ENCODE measurements around the gene TK2. TPM values are rescaled to one million over a fixed set of nuclear protein-coding genes. Genes with fewer than 3 reads are reported as not detected.

TK2 gene
- total RNA-seq, 3 donors from 2014 or later = 14.4 to 29.4 (median 17.8) TPM

DNA sequence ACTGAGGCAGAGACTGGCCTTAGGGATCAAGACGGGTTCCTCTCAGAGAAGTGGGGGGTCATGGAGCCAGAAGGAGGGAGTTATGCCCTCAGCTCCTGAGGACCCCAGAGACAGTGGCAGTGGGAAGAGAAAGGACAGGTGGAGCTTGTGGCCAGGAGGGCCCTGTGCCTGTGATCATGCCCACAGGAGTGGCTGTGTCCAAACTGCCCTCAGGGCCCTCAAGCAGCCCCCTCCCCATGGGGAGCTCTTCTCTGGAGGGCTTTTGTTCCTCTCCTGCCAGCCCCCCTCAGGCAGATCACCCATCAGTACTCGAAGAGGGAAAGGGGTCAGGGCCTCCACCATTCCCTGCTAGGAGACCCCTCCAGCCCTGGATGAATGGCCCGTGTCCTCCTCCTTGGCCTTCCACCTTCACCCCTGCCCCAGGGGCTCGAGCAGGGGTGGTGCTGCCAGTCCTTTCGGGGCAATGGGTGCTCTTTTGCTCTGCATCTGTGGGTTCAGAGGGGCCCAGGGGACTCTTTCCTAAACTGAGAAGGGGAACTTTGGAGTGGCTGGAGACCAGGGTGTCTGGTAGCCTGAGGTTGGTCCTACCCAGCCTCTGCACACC lies 70.2 kb downstream of the TK2 start:
- DNase-seq = peak in 1 of 3 donors; percentile 16
- Histone ChIP-seq H3K9me3 (no peaks in the 10 kb centered on the region), H3K4me3 (no peak overlapping the region), H3K36me3 (ENCODE audit: low read depth) (no peaks in the 10 kb centered on the region), H3K4me1 (ENCODE audit: low read depth) (peaks cover 4% of the 10 kb centered on the region)
- no peak for ATAC-seq
- intact Hi-C loops (cut with DNase I, micrococcal nuclease) = loop anchor here in 1 of 2 donors (5.0 kb wide), 1 partner anchor 72 kb away; no protein-coding TSS in a partner anchor
- TF ChIP-seq, protein P1, sequence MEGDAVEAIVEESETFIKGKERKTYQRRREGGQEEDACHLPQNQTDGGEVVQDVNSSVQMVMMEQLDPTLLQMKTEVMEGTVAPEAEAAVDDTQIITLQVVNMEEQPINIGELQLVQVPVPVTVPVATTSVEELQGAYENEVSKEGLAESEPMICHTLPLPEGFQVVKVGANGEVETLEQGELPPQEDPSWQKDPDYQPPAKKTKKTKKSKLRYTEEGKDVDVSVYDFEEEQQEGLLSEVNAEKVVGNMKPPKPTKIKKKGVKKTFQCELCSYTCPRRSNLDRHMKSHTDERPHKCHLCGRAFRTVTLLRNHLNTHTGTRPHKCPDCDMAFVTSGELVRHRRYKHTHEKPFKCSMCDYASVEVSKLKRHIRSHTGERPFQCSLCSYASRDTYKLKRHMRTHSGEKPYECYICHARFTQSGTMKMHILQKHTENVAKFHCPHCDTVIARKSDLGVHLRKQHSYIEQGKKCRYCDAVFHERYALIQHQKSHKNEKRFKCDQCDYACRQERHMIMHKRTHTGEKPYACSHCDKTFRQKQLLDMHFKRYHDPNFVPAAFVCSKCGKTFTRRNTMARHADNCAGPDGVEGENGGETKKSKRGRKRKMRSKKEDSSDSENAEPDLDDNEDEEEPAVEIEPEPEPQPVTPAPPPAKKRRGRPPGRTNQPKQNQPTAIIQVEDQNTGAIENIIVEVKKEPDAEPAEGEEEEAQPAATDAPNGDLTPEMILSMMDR (IDR thresholded peaks at IDR 0.05) = no peak

DNA sequence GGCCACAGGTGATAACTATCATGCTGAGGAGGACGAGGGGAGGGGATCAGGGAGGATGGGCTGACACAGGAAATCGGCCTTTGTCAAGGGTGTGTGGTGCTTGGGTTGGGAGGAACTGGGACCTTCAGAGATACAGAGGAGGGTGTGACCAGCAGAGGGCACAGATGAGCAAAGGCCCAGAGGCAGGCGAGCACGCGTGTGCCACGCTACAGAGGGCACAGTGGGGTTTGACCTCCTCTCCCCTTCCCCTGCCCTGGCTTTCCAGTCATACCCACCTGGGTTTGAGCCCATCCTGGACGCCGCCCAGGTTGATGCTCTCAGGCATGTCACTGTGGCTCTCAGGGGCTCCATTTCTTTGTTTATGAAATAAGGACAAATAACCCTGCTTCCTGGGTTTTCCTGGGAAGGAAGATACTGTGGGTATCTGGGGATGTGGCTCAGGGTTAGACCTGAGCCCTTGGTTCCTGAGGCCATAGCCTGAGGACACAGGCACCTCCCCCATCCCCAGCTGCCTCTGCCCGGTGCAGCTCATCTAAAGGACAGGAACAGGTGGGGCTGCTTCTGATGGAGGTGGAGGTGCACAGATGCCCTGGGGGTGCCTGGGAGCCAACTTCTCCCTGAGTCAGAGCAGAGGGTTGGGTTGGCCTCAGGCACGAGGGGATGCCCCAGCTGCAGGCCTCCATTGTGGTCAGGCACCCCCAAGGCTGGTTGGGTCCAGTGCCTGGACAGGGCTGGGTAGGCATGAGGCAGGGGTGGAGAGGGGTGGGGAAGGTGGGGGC lies 71.0 kb downstream of the TK2 start:
- intact Hi-C loops (cut with DNase I, micrococcal nuclease) = no loop called here
- Histone ChIP-seq H3K4me1 (ENCODE audit: low read depth) (peaks cover 4% of the 10 kb centered on the region), H3K9me3 (no peaks in the 10 kb centered on the region), H3K36me3 (ENCODE audit: low read depth) (no peaks in the 10 kb centered on the region), H3K4me3 (no peak overlapping the region)
- TF ChIP-seq, protein P1 (IDR thresholded peaks at IDR 0.05) = peak; percentile 61
- DNase-seq = peak; percentile 79 to 91 (median 80)
- ATAC-seq = peak; percentile 91

DNA sequence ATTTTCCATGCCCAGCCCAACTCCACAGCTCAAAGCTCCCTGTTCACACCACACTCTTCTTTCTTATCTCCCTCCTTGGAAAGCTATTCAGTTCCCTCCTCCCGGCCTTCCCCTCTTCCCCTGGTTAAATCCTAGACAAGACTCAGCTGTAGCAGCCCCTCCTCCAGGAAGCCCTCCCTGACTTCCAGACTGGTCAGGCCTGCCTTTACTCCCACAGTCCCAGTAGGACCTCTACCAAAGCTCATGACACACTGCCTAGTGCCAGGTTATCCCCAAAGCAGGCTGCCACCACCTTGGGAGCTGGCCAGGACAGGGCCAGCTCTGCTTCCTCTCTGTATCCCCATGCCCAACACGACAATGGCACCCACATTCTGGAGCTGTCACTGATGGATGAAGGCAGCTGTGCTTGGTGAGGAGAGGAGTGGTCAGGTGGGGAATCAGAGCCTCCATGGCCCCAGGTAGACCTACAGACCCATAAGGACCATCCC lies 72.8 kb downstream of the TK2 start:
- Histone ChIP-seq H3K36me3 (ENCODE audit: low read depth) (no peaks in the 10 kb centered on the region), H3K4me3 (no peak overlapping the region), H3K4me1 (ENCODE audit: low read depth) (peaks cover 4% of the 10 kb centered on the region), H3K9me3 (no peaks in the 10 kb centered on the region)
- intact Hi-C loops (cut with DNase I, micrococcal nuclease) = no loop called here
- DNase-seq (no peak), ATAC-seq (no peak)
- TF ChIP-seq, protein P1 (IDR thresholded peaks at IDR 0.05) = no peak

DNA sequence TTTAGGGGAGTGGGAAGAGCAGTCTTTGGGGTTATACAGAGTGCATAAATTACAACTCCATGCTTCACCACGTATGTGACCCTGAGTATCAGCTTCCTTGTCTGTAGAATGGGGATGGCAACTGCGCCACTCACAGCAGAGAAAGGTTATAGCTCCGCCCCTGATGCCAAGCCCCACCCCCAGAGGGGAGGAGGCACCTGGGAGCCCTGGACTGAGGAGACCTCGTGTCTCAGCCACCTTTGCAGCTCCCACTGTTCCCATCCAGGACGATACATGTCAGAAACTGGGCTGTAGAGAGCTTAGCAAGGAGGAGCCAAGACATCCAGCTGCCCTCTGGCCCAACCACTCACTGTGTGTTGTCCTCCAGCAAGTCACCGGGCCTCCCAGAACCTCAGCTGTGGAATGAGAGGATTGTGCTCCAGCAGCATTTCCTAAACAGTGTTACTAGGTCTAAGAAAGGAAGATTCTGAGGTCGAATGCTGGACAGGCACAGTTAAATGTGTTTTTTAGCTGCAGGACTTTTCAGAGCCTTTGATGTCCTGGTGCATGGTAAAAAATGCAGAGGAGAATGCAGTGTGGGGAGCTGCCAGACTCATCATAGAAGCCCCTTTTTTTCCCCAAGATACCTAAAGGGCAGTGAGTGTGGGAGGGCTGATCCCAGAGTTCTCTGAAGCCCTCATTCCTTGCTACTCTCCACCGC lies 73.4 kb downstream of the TK2 start:
- Histone ChIP-seq H3K4me3 (no peak overlapping the region), H3K9me3 (no peaks in the 10 kb centered on the region), H3K4me1 (ENCODE audit: low read depth) (peaks cover 4% of the 10 kb centered on the region), H3K36me3 (ENCODE audit: low read depth) (no peaks in the 10 kb centered on the region)
- intact Hi-C loops (cut with DNase I, micrococcal nuclease) = no loop called here
- TF ChIP-seq, protein P1 (IDR thresholded peaks at IDR 0.05) = no peak
- peak; percentile 30 for ATAC-seq
- DNase-seq = peak in 2 of 3 donors; percentile 44 to 59

DNA sequence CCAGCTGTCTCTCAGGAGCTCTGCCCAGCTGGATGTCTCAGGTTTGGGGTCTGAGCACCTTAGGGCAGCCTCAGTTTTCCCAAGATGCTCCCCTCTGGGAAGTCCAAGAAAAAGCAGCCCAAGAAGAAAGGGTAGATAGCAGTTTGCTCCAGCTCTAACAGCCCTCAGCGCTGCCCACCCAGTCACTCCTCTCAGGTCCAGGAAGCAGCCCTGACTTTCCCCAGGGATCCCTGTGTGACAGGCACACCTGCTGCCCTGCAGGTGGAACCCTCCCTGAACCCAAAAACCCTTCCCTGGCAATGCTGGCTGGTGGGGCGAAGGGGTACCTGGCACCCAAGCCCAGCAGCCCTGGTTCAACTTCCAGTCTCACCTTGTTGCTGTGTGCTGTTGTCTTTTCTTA lies 74.7 kb downstream of the TK2 start:
- H3K9me3 ChIP-seq = no peaks in the 10 kb centered on the region
- ATAC-seq (no peak), DNase-seq (no peak)
- H3K36me3 ChIP-seq (ENCODE audit: low read depth) = no peaks in the 10 kb centered on the region
- TF ChIP-seq, protein P1 (IDR thresholded peaks at IDR 0.05) = no peak
- intact Hi-C loops (cut with DNase I, micrococcal nuclease) = no loop called here
- H3K4me1 ChIP-seq (ENCODE audit: low read depth) = peaks cover 4% of the 10 kb centered on the region
- H3K4me3 ChIP-seq = no peak overlapping the region
